HG03066 (cell line): ENCODE results near the gene PERP.

Experiments
- ATAC-seq: cut with Tn5 transposase; IDR thresholded peaks from one replicate; pipeline ENCODE4 v1.9.1; 2021; ENCODE audit warnings: low read depth; ENCODE audit not compliant: unreplicated experiment

PERP gene

GRCh38 chr6:138073264-138073663 lies 34.0 kb downstream of the PERP start:
- ATAC-seq = no peak

GRCh38 chr6:138063726-138064125 lies 43.5 kb downstream of the PERP start:
- no peak for ATAC-seq

GRCh38 chr6:138054982-138055381 lies 52.2 kb downstream of the PERP start:
- ATAC-seq = no peak

GRCh38 chr6:138052783-138053182 lies 54.4 kb downstream of the PERP start:
- ATAC-seq = no peak

- ATAC-seq = no peak
These were observed 62.2 kb downstream of the PERP start for GRCh38 chr6:138044972-138045371.

GRCh38 chr6:138044458-138044857 lies 62.8 kb downstream of the PERP start:
- no peak for ATAC-seq
